Aorta (tissue), 5 donors: ENCODE data around the gene PPARGC1A. TPM values are rescaled to one million over a fixed set of nuclear protein-coding genes. Genes with fewer than 3 reads are reported as not detected.

Experiments
- ATAC-seq: fragments of 200-7000 bp; cut with Tn5 transposase; one replicate; pipeline ENCODE4 v1.9.1; 2022; ENCODE audit warnings: moderate library complexity; ENCODE audit not compliant: low FRiP score
- DNase-seq, 2 donors: peaks; one replicate each; pipeline ENCODE4 v3.0.0-alpha.2; 2020
- H3K27ac ChIP-seq, 2 donors: one replicate each; pipeline ENCODE4 v1.5.1; 2013; ENCODE audit warnings: low read length in 2 of 2, mild to moderate bottlenecking in 2 of 2, moderate library complexity in 2 of 2, control low read depth in 1 of 2, inconsistent platforms in 1 of 2, low read depth in 1 of 2
- H3K27me3 ChIP-seq, 2 donors: one replicate each; pipeline ENCODE4 v1.6.1; 2013; ENCODE audit warnings: control low read depth in 1 of 2, low read length in 1 of 2, mild to moderate bottlenecking in 1 of 2, moderate library complexity in 1 of 2; ENCODE audit not compliant: insufficient read depth in 2 of 2, control insufficient read depth in 1 of 2
- H3K36me3 ChIP-seq, 2 donors: one replicate each; pipeline ENCODE4 v1.6.1; 2013; ENCODE audit warnings: control low read depth in 1 of 2, low read length in 1 of 2, mild to moderate bottlenecking in 1 of 2; ENCODE audit not compliant: insufficient read depth in 2 of 2, control insufficient read depth in 1 of 2
- H3K4me1 ChIP-seq, 2 donors: one replicate each; pipeline ENCODE4 v1.6.1; 2013; ENCODE audit warnings: low read length in 2 of 2, control low read depth in 1 of 2, mild to moderate bottlenecking in 1 of 2, moderate library complexity in 1 of 2; ENCODE audit not compliant: insufficient read depth in 2 of 2, control insufficient read depth in 1 of 2
- H3K4me3 ChIP-seq, 2 donors: one replicate each; pipeline ENCODE4 v1.5.1; 2013; ENCODE audit warnings: low read length in 2 of 2, control low read depth in 1 of 2, mild to moderate bottlenecking in 1 of 2
- H3K9me3 ChIP-seq: one replicate; pipeline ENCODE4 v1.6.1; 2013; ENCODE audit warnings: mild to moderate bottlenecking, low read length; ENCODE audit not compliant: control insufficient read depth
- WGBS, 2 donors: extraction: QIAGEN DNeasy Blood & Tissue Kit; methylation state at CpG; one replicate each; pipeline ENCODE4 v1.1.7; 2013; 5-methylcytosine and 5-hydroxymethylcytosine counted together
- intact Hi-C, 2 donors: fragments of 100-400 bp; cut with DNase I; formaldehyde crosslinking; loops; one replicate each; pipeline versions ENCODE4 v1.14.2 to v1.15.0; 2022
- polyA plus RNA-seq, 2 donors: library from polyadenylated mRNA; stranded (reverse); fragments of 200-250 nt; gene quantifications; one replicate each; pipeline ENCODE4 v1.2.3, GENCODE V29; 2013
- total RNA-seq, 2 donors: library from RNA; stranded (reverse); fragmentation: NEBNext Ultra II Directional; extraction: Animal tissue kit (Norgen Biotek cat#: 25700); gene quantifications; one replicate each; pipeline ENCODE4 v1.2.1, GENCODE V29; 2021
- donor health status: healthy with polysubstance abuse.
- donor health status: Bipolar disorder and iron deficiency.
- donor health status: DM: no; HTN: no; CAD: no.
- donor health status: DM: no; HTN: no; CAD: no.
- donor health status: DM: yes; HTN: yes; CAD: no.

PPARGC1A gene
- total and polyA plus RNA-seq, 4 donors, result 0.67 to 3.8 (median 1.9) TPM

DNA sequence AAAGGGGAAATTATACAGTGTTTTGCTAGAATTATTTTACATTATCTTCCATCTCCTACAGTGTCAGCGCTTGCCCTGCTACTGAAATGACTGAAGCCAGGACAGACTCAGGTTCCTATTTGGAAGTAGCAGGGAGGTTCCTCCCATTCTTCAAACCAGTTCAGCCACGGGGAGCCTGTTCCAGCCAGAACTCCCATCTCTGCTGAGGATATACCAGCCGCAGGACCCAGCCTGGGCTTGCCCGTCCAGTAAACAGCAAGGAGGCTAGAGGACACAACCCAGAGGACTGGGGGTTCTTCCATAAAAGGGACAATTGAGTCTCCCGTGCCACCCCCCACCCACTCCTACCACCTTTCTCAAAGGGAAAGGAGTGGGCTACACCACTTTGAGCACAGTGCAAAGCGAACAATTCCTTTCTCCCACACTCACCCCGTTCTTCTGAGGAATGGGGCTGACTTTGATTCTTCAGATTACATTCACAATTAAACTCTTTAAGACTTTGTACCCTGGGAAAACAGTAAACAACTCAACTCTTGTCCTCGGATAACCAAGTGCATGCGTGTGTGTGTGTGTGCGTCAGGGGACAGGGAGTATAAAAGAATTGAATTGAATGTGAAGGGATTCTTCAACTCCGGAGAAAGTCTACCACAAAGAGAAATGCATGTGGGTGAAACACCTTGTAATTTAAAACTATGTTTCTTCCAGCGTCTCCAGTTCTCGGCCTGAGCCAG is 31.0 kb upstream of the PPARGC1A start:
- no peak overlapping the region for H3K27ac ChIP-seq
- intact Hi-C loops, result no loop called here

GRCh38 chr4:23920296-23920695 is 30.4 kb upstream of the PPARGC1A start:
- Histone ChIP-seq H3K27me3 (no peaks in the 10 kb centered on the region), H3K9me3 (no peaks in the 10 kb centered on the region), H3K4me1 (no peaks in the 10 kb centered on the region), H3K27ac (no peak overlapping the region), H3K36me3 (no peaks in the 10 kb centered on the region), H3K4me3 (no peak overlapping the region)
- DNase-seq, result no peak
- intact Hi-C loops, result no loop called here
- no peak for ATAC-seq

More for the DNA sequence above, 31.0 kb upstream of the PPARGC1A start:
- WGBS, 2 donors, result 70 to 74% methylated on average over 13 of the region's 13 CpGs
- Histone ChIP-seq H3K4me1 (no peaks in the 10 kb centered on the region), H3K36me3 (no peaks in the 10 kb centered on the region), H3K4me3 (no peak overlapping the region), H3K27me3 (no peaks in the 10 kb centered on the region), H3K9me3 (no peaks in the 10 kb centered on the region)
- ATAC-seq, result no peak
- DNase-seq, result no peak

GRCh38 chr4:23916282-23916681 is 26.4 kb upstream of the PPARGC1A start:
- no peak for ATAC-seq
- DNase-seq, result no peak
- intact Hi-C loops, result no loop called here
- Histone ChIP-seq H3K27ac (no peak overlapping the region), H3K36me3 (no peaks in the 10 kb centered on the region), H3K27me3 (no peaks in the 10 kb centered on the region), H3K4me3 (no peak overlapping the region), H3K9me3 (no peaks in the 10 kb centered on the region), H3K4me1 (no peaks in the 10 kb centered on the region)
- WGBS, 2 donors, result 89 to 90% methylated on average over 2 of the region's 2 CpGs

GRCh38 chr4:23915459-23916132 is 25.7 kb upstream of the PPARGC1A start:
- 31 to 54% methylated on average over 2 of the region's 2 CpGs for WGBS, 2 donors
- ATAC-seq (no peak), DNase-seq (no peak)
- intact Hi-C loops, result no loop called here
- H3K4me3 ChIP-seq, result no peak overlapping the region
- no peaks in the 10 kb centered on the region for H3K9me3 ChIP-seq
- H3K4me1 ChIP-seq, result no peaks in the 10 kb centered on the region
- no peak overlapping the region for H3K27ac ChIP-seq
- H3K27me3 ChIP-seq, result no peaks in the 10 kb centered on the region
- no peaks in the 10 kb centered on the region for H3K36me3 ChIP-seq

DNA sequence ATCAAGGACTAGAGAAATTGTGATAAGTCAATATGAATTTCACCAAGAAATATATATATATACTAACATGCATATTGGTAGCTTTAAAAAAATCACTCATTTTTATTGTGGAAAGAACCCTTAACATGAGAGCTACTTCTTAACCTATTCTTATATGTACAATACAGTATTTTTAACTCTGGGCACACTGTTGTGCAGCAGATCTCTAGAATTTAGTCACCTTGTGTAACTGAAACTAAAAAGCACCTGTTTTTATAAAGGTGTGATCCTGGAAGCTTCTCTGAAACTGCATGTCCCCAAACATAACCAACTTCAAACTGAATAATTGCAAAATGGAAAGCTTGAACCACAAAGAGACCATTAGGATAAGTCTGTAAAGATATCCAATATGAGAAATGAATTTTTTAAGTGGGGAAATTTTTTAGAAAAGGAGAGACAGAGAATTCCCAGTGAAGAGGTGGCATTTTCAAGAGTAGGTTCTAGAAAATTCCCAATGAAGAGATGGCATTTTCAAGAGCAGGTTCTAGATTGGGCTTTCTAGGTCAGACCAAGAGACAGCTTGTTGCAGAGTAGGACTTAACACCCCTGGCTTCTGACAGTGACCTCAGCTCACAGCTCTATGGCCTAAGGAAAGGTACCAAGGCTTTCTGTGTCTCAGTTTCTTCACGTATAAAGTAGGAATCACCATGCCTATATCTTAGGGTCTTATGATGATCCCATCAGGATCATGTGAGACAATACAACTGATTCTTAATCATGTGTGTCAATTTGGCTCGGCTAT is 22.0 kb upstream of the PPARGC1A start:
- H3K36me3 ChIP-seq, result no peaks in the 10 kb centered on the region
- H3K4me3 ChIP-seq, result no peak overlapping the region
- DNase-seq (no peak), ATAC-seq (no peak)
- no peaks in the 10 kb centered on the region for H3K9me3 ChIP-seq
- H3K27ac ChIP-seq, result no peak overlapping the region
- no peaks in the 10 kb centered on the region for H3K27me3 ChIP-seq
- H3K4me1 ChIP-seq, result no peaks in the 10 kb centered on the region
- 86 to 95% methylated on average over 2 of the region's 2 CpGs for WGBS, 2 donors
- intact Hi-C loops, result no loop called here

GRCh38 chr4:23909671-23910070 is 19.8 kb upstream of the PPARGC1A start:
- no peak for ATAC-seq
- 26 to 27% methylated on average over 1 of the region's 1 CpG for WGBS, 2 donors
- intact Hi-C loops, result no loop called here

DNA sequence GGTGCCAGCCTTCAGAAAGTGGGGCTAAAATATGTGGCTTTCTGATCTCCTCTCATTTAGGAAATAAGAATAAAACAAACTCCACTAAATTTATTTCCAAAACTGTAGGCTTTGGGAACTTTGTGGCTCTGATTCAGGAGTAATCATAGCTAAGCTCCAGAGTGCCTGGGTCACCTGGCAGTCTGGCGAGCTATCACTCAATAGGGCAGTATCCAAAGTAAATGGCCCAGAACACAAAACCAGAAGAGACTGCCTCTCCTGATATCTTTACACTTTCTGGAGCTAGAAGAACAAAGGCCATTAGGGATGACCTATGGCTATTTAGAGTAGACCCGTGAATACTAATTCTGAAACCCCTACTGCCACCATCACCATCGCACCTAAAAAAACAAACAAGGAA is 17.0 kb upstream of the PPARGC1A start:
- no peak for DNase-seq
- ATAC-seq, result no peak
- Histone ChIP-seq H3K4me3 (no peak overlapping the region), H3K9me3 (no peaks in the 10 kb centered on the region), H3K4me1 (peaks cover 0 to 2% of the 10 kb centered on the region in 2 donors), H3K27ac (no peak overlapping the region), H3K27me3 (no peaks in the 10 kb centered on the region), H3K36me3 (no peaks in the 10 kb centered on the region)
- intact Hi-C loops, result no loop called here
- WGBS, 2 donors, result 52 to 74% methylated on average over 3 of the region's 3 CpGs

More at GRCh38 chr4:23909671-23910070, 19.8 kb upstream of the PPARGC1A start:
- H3K9me3 ChIP-seq, result no peaks in the 10 kb centered on the region
- no peaks in the 10 kb centered on the region for H3K4me1 ChIP-seq
- H3K36me3 ChIP-seq, result no peaks in the 10 kb centered on the region
- H3K27ac ChIP-seq, result no peak overlapping the region
- no peaks in the 10 kb centered on the region for H3K27me3 ChIP-seq
- no peak for DNase-seq
- H3K4me3 ChIP-seq, result no peak overlapping the region

DNA sequence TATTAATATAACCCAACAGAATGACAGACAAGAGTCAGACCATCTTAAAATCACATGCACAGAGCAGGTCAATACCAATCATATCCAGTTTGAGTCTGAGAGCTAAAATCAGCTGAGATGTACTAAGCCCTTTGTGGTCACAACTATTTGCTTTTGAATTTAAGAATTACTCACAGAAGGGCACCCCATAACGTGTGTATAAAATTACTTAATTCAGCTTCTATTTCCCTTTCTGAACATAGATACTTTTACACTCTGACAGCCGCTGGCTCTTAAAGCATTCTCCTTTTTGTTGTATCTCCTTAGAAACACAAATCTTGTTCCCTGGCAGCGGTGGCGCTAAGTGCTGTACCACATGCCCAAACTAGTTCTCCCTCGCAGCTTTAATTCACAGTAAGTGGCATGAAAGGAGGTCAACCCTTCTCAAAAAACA is 14.8 kb upstream of the PPARGC1A start:
- H3K9me3 ChIP-seq, result no peaks in the 10 kb centered on the region
- intact Hi-C loops, result no loop called here
- H3K4me1 ChIP-seq, result peaks cover 0 to 2% of the 10 kb centered on the region in 2 donors
- H3K27me3 ChIP-seq, result no peaks in the 10 kb centered on the region
- WGBS, 2 donors, result 25 to 32% methylated on average over 5 of the region's 5 CpGs
- H3K36me3 ChIP-seq, result no peaks in the 10 kb centered on the region
- no peak overlapping the region for H3K4me3 ChIP-seq
- ATAC-seq, result no peak
- no peak overlapping the region for H3K27ac ChIP-seq
- DNase-seq, result no peak
